K562 (cell line): ENCODE data around the gene IL34. TPM values are rescaled to one million over a fixed set of nuclear protein-coding genes. Genes with fewer than 3 reads are reported as not detected.

ENCODE experiments used
- CREM ChIP-seq: IDR thresholded peaks from 2 replicates; pipeline ENCODE4 v1.6.1; 2014; ENCODE audit warnings: antibody characterized with exemption, low read depth
- ELF1 ChIP-seq: fragments of 200-800 bp; sonication (Bioruptor generic); IDR thresholded peaks from 2 replicates; pipeline ENCODE4 v1.6.1; 2016; ENCODE audit warnings: missing genetic modification characterization, missing compliant biosample characterization
- ESRRA ChIP-seq: fragments of 450-650 bp; IDR thresholded peaks from 2 replicates; pipeline ENCODE4 v1.6.1; 2014; ENCODE audit warnings: low read depth, mild to moderate bottlenecking, moderate library complexity, borderline replicate concordance
- JUND ChIP-seq, 2 experiments: IDR thresholded peaks; 2 replicates in 1 of 2; 3 replicates in 1 of 2; pipeline ENCODE4 v1.6.1; 2011; ENCODE audit warnings: borderline replicate concordance in 2 of 2, low read depth in 2 of 2, low read length in 2 of 2, improper control_type of control experiment in 1 of 2, missing biosample characterization in 1 of 2, missing genetic modification characterization in 1 of 2, missing genetic modification reagents in 1 of 2
- SMARCE1 ChIP-seq: fragments of 450-650 bp; IDR thresholded peaks from 2 replicates; pipeline ENCODE4 v1.7.1; 2016; ENCODE audit warnings: mild to moderate bottlenecking
- ZNF695 ChIP-seq: fragments of 450-650 bp; formaldehyde crosslinking; IDR thresholded peaks from 2 replicates; pipeline ENCODE4 v1.4.0; 2020; ENCODE audit warnings: mild to moderate bottlenecking, moderate library complexity
- polyA plus RNA-seq, 8 experiments: library from polyadenylated mRNA; depleted of rRNA in 4 of 8; stranded (reverse) in 5 of 8; unstranded in 3 of 8; fragments of >200 nt; fragmentation: Nextera tagmentation in 2 of 8; fragmentation: Illumina TruSeq in 1 of 8; extraction: Ambion mirVana in 2 of 8; extraction: Trizol in 1 of 8; gene quantifications; 2 replicates each; pipeline versions ENCODE4 v1.2.1 to v1.2.3, GENCODE V29; 2011 to 2014; ENCODE audit warnings: inconsistent platforms in 1 of 8, missing spikeins in 1 of 8
- total RNA-seq, 7 experiments: library from RNA; depleted of rRNA in 6 of 7; stranded (reverse); fragments of >200 nt in 6 of 7; fragmentation: Illumina TruSeq in 2 of 7; extraction: Trizol in 2 of 7; gene quantifications; 2 replicates each; pipeline versions ENCODE4 v1.2.1 to v1.2.3, GENCODE V29; 2011 to 2021; ENCODE audit warnings: low replicate concordance in 1 of 7
- TF ChIP-seq, protein P1 (sequence below): IDR thresholded peaks from 2 replicates; pipeline ENCODE4 v1.6.1; 2014; ENCODE audit warnings: antibody characterized with exemption
- TF ChIP-seq, protein P2 (sequence below): IDR thresholded peaks from 2 replicates; pipeline ENCODE4 v1.6.1; 2012; ENCODE audit warnings: low read depth, low read length, improper control_type of control experiment, borderline replicate concordance
- TF ChIP-seq, protein P3 (sequence below), 2 experiments: fragments of 450-650 bp in 1 of 2; sonication (generic) in 1 of 2; formaldehyde crosslinking in 1 of 2; IDR thresholded peaks; 2 replicates each; pipeline versions ENCODE4 v1.7.1 to v1.9.0; 2016 to 2022; ENCODE audit warnings: inconsistent platforms in 1 of 2, mild to moderate bottlenecking in 1 of 2, missing genetic modification reagents in 1 of 2
- TF ChIP-seq, protein P4 (sequence below): IDR thresholded peaks from 3 replicates; pipeline ENCODE4 v1.6.1; 2011; ENCODE audit warnings: borderline replicate concordance, mild to moderate bottlenecking; ENCODE audit not compliant: insufficient read length, insufficient read depth

IL34 gene
- total and polyA plus RNA-seq, 9 of the 15 experiments (the other 6 are each of a cell fraction or from before 2014, with no cell fraction given), result 0.07 to 0.18 (median 0.10) TPM; not detected in 6

DNA sequence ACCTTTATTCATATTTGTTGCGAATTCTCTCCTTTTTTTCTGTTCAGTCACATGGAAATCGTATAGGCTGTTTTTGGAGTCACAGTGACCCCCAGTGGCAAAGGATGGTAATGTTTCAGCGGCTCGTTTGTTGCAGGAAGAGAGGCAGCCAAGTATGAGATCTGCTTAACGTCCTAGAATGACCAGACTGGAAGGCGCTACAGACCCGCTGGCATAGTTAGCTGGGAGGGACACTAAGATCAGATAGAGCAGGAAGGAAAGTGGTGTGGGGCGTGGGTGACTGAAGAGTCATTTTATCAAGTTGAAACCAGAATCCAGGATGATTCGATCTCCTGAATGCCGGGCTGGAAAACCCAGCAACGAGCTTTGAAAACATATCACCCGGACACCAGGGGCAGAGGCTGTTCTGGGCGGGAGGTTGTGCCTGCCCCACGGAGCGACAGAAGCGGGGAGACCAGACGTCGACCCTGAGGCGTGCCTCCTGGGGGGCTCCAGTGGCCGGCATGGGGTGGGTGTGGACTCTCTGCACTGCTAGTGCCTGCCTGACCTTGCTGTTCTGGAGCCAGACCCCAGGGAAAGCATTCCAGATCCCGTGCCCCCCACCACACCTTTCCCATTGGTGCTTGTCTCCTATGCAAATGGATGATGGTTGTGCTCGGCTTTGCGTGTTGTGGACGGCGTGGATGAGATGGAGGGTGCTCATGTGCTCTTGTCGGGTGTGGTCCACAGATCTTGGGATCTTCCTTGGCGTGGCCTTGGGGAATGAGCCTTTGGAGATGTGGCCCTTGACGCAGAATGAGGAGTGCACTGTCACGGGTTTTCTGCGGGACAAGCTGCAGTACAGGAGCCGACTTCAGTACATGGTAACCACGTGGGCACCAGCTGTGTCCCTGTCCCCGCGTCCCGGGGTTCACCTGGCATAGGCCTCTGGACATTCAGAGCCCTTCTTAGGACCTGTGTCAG is 7.7 kb downstream of the IL34 start (continued):
- TF ChIP-seq, protein P1, sequence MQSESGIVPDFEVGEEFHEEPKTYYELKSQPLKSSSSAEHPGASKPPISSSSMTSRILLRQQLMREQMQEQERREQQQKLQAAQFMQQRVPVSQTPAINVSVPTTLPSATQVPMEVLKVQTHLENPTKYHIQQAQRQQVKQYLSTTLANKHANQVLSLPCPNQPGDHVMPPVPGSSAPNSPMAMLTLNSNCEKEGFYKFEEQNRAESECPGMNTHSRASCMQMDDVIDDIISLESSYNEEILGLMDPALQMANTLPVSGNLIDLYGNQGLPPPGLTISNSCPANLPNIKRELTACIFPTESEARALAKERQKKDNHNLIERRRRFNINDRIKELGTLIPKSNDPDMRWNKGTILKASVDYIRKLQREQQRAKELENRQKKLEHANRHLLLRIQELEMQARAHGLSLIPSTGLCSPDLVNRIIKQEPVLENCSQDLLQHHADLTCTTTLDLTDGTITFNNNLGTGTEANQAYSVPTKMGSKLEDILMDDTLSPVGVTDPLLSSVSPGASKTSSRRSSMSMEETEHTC, result peak; percentile 50
- peak; percentile 55; the same call in 1 of the 2 replicates for TF ChIP-seq CREM
- TF ChIP-seq, protein P2, sequence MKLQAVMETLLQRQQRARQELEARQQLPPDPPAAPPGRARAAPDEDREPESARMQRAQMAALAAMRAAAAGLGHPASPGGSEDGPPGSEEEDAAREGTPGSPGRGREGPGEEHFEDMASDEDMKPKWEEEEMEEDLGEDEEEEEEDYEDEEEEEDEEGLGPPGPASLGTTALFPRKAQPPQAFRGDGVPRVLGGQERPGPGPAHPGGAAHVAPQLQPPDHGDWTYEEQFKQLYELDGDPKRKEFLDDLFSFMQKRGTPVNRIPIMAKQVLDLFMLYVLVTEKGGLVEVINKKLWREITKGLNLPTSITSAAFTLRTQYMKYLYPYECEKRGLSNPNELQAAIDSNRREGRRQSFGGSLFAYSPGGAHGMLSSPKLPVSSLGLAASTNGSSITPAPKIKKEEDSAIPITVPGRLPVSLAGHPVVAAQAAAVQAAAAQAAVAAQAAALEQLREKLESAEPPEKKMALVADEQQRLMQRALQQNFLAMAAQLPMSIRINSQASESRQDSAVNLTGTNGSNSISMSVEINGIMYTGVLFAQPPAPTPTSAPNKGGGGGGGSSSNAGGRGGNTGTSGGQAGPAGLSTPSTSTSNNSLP, result peak; percentile 56; the same call in 1 of the 2 replicates
- no peak for TF ChIP-seq ZNF695 (CRISPR knock-in tag)
- peak; percentile 60; the same call in 1 of the 2 replicates for TF ChIP-seq SMARCE1
- TF ChIP-seq, protein P3, sequence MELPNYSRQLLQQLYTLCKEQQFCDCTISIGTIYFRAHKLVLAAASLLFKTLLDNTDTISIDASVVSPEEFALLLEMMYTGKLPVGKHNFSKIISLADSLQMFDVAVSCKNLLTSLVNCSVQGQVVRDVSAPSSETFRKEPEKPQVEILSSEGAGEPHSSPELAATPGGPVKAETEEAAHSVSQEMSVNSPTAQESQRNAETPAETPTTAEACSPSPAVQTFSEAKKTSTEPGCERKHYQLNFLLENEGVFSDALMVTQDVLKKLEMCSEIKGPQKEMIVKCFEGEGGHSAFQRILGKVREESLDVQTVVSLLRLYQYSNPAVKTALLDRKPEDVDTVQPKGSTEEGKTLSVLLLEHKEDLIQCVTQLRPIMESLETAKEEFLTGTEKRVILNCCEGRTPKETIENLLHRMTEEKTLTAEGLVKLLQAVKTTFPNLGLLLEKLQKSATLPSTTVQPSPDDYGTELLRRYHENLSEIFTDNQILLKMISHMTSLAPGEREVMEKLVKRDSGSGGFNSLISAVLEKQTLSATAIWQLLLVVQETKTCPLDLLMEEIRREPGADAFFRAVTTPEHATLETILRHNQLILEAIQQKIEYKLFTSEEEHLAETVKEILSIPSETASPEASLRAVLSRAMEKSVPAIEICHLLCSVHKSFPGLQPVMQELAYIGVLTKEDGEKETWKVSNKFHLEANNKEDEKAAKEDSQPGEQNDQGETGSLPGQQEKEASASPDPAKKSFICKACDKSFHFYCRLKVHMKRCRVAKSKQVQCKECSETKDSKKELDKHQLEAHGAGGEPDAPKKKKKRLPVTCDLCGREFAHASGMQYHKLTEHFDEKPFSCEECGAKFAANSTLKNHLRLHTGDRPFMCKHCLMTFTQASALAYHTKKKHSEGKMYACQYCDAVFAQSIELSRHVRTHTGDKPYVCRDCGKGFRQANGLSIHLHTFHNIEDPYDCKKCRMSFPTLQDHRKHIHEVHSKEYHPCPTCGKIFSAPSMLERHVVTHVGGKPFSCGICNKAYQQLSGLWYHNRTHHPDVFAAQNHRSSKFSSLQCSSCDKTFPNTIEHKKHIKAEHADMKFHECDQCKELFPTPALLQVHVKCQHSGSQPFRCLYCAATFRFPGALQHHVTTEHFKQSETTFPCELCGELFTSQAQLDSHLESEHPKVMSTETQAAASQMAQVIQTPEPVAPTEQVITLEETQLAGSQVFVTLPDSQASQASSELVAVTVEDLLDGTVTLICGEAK (IDR thresholded peaks at IDR 0.05), result 0 out of 2 replicates have a peak, but pooled peaks have one; percentile 20
- TF ChIP-seq, protein P3 (CRISPR knock-in tag; IDR thresholded peaks at IDR 0.05), result no peak
- no peak for TF ChIP-seq ESRRA
- TF ChIP-seq ELF1 (tag), result peak; percentile 62
- TF ChIP-seq JUND (IDR thresholded peaks at IDR 0.05; ENCODE audit: borderline replicate concordance, low read depth, low read length), result peak; percentile 55
- TF ChIP-seq JUND (tag; IDR thresholded peaks at IDR 0.05; ENCODE audit: borderline replicate concordance, low read depth, low read length), result peak; percentile 43; the same call in 1 of the 3 replicates
- TF ChIP-seq, protein P4, sequence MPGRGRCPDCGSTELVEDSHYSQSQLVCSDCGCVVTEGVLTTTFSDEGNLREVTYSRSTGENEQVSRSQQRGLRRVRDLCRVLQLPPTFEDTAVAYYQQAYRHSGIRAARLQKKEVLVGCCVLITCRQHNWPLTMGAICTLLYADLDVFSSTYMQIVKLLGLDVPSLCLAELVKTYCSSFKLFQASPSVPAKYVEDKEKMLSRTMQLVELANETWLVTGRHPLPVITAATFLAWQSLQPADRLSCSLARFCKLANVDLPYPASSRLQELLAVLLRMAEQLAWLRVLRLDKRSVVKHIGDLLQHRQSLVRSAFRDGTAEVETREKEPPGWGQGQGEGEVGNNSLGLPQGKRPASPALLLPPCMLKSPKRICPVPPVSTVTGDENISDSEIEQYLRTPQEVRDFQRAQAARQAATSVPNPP, result no peak
